ENCODE results near the gene CACNG6.
A peak's percentile ranks its signal among the peaks of the same experiment; 100 is the strongest.
"Not testable (repeated sequence)": the region's sequence is repeated elsewhere in the genome, so short reads cannot be mapped to it uniquely, and the experiment has no call there.

The CACNG6 gene

GRCh38 chr19:53999694-54000093, 8.3 kb downstream of the CACNG6 start:
- no peak for DNase-seq (ENCODE audit: low read depth in 2 of 2)

GRCh38 chr19:54001496-54001895, 10.1 kb downstream of the CACNG6 start:
- DNase-seq (ENCODE audit: low read depth in 2 of 2), result no peak

- DNase-seq (ENCODE audit: low read depth in 2 of 2), result no peak
Observed at GRCh38 chr19:54002495-54003315, 11.3 kb downstream of the CACNG6 start.

GRCh38 chr19:54009440-54009839, 18.0 kb downstream of the CACNG6 start:
- DNase-seq (ENCODE audit: low read depth in 2 of 2), result no peak

GRCh38 chr19:54010474-54010873, 19.0 kb downstream of the CACNG6 start:
- no peak for DNase-seq (ENCODE audit: low read depth in 2 of 2)

GRCh38 chr19:54011507-54012211, 20.2 kb downstream of the CACNG6 start:
- DNase-seq (ENCODE audit: low read depth in 2 of 2), result no peak

GRCh38 chr19:54013866-54014265, 22.4 kb downstream of the CACNG6 start:
- DNase-seq (ENCODE audit: low read depth in 2 of 2), result no peak

- no peak for DNase-seq (ENCODE audit: low read depth in 2 of 2)
Observed at GRCh38 chr19:54014920-54015560, 23.6 kb downstream of the CACNG6 start.

GRCh38 chr19:54017261-54017660, 25.8 kb downstream of the CACNG6 start:
- no peak for DNase-seq (ENCODE audit: low read depth in 2 of 2)

- DNase-seq (ENCODE audit: low read depth in 2 of 2), result no peak
Observed at GRCh38 chr19:54021363-54021762, 29.9 kb downstream of the CACNG6 start.

- DNase-seq (ENCODE audit: low read depth in 2 of 2), result no peak
Observed at GRCh38 chr19:54021932-54022331, 30.5 kb downstream of the CACNG6 start.

- no peak for DNase-seq (ENCODE audit: low read depth in 2 of 2)
Observed at GRCh38 chr19:54023191-54023590, 31.8 kb downstream of the CACNG6 start.

- no peak for DNase-seq (ENCODE audit: low read depth in 2 of 2)
Observed at GRCh38 chr19:54024660-54025059, 33.2 kb downstream of the CACNG6 start.

GRCh38 chr19:54026656-54027055, 35.2 kb downstream of the CACNG6 start:
- DNase-seq (ENCODE audit: low read depth in 2 of 2), result no peak

GRCh38 chr19:54029301-54029700, 37.9 kb downstream of the CACNG6 start:
- no peak for DNase-seq (ENCODE audit: low read depth in 2 of 2)

- DNase-seq (ENCODE audit: low read depth in 2 of 2), result peak in 1 of 2 donors; percentile 25
Observed at GRCh38 chr19:54029930-54030490, 38.6 kb downstream of the CACNG6 start.

GRCh38 chr19:54030895-54031586, 39.6 kb downstream of the CACNG6 start:
- DNase-seq (ENCODE audit: low read depth in 2 of 2), result no peak

GRCh38 chr19:54035215-54036178, 44.1 kb downstream of the CACNG6 start:
- DNase-seq (ENCODE audit: low read depth in 2 of 2), result no peak

- not testable (repeated sequence) for DNase-seq (ENCODE audit: low read depth in 2 of 2)
Observed at GRCh38 chr19:54036542-54036941, 45.1 kb downstream of the CACNG6 start.

GRCh38 chr19:54040003-54040402, 48.6 kb downstream of the CACNG6 start:
- DNase-seq (ENCODE audit: low read depth in 2 of 2), result no peak
